HG02610 (cell line): ENCODE results near the gene PTMA.
"Not testable (repeated sequence)": the region's sequence is repeated elsewhere in the genome, so short reads cannot be mapped to it uniquely, and the experiment has no call there.

ENCODE experiments used
- ATAC-seq: cut with Tn5 transposase; IDR thresholded peaks from one replicate; pipeline ENCODE4 v1.9.1; 2021; ENCODE audit warnings: mild to moderate bottlenecking, moderate library complexity; ENCODE audit not compliant: unreplicated experiment

The PTMA gene

GRCh38 chr2:231691251-231691772, 17.0 kb upstream of the PTMA start:
- ATAC-seq, result no peak

- ATAC-seq, result no peak
Observed at GRCh38 chr2:231692847-231693246, 15.5 kb upstream of the PTMA start.

GRCh38 chr2:231693956-231694355, 14.4 kb upstream of the PTMA start:
- ATAC-seq, result no peak

DNA sequence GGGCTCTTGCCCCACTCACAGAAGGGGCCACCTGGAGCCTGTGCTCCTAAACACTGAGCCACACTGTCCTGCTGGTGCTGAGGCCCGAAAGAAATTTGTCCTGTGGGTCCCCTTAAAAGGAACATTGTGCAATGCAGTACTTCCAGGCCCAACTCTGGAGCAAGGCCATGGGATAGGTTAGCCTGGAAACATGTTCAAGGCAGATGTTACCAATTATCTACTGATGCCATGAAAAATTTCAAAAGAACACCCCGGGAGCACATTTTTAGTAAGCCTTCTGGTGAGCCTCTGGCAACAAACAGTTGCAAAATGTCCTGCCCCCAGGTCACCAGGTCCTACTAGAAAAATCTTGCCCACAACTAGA, 12.3 kb upstream of the PTMA start:
- ATAC-seq, result no peak

DNA sequence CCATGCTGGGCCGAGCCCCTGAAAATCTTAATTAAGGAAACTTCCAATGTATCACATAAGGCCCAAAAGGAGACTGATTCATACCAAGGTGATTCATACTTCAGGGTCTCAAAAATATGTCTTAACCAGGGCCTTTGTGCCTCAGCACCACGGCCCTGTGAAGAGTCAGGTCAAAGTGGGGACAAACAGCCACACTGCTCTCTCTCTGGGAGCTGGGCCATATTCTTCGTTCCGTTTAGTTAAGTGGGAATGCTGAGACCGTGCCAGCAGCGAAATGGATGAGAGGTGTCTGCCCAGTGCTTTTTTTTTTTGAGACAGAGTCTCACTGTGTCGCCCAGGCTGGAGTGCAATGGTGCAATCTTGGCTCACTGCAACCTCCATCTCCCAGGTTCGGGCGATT, 9.3 kb upstream of the PTMA start:
- ATAC-seq, result no peak

GRCh38 chr2:231701456-231702373, 6.6 kb upstream of the PTMA start:
- no peak for ATAC-seq

DNA sequence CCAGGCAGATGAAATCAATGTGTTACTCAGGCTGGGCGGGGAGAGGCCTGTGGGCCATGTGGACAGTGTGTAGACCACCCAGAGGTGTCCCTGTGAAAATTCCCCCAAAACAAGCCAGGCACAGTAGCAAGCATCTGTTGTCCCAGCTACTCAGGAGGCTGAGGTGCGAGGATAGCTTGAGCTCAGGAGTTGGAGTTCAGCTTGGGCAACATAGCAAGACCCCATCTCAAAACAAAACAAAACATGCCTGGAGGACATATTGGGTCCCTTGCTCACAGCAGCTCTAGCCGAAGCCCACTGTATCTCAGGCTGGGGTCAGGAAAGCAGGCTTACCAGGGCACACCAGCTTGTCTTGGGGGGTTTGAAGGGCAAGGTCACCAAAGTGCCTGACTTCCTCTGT, 4.3 kb upstream of the PTMA start:
- ATAC-seq, result no peak

GRCh38 chr2:231706731-231707624, 1.3 kb upstream of the PTMA start:
- ATAC-seq, result peak; percentile 39

DNA sequence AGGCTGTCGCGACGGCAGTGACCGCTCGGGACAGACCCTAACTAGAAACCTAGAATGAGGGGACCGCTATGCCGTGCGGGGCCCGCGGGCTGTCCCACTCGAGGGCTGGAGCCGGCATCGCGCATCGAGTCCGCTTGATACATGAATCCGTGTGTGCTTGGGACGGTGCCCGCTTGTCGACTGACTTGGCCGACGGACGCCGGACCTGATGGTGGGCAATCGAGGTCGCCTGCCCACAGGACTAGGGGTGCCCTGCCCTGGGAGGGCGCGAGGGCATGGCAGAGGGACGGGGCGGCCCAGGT, 749 bp upstream of the PTMA start:
- no peak for ATAC-seq

DNA sequence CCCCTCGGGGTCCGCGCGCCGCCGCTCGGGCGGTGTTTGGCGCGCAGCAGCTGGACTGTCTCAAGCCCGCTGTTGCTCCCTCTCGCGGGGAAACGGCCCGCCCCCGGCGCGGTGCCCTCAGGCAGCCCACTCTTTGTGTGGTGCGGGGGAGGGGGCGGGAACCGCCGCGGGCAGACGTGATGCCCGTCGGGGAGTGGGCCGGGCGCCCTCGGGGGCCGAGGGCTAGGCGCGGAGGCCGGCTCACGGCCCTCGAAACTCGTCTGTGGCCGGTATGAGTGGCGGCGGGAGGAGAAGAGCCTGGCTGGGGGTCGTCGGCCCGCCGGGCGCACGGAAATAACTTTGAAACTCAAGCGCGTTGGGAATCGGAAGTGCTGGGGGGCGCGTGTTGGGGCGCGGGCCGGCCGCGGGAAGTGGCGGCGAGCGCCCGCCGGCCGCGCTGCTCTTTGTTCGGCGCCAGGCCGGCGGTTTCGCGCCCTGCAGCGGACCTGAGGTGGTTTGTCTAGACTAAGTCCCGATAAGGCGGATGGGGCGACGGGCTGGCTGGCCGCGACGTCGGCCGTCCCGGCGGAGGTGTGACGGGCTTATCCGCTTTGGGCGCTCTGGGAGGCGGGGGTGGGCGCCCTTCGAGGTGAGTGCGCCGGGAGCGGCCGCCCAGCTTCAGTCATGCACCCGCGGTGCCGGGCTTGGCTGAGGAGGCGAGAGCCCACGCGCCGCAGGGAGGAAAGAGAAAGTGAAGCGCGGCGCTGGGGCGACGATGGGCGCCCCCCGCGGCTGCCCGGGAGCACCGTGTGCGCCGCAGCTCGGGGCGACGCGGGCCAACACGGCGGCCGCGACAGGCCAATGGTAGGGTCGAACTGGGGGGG, 679 bp downstream of the PTMA start:
- no peak for ATAC-seq

GRCh38 chr2:231709636-231709980, 1.3 kb downstream of the PTMA start:
- ATAC-seq, result no peak

DNA sequence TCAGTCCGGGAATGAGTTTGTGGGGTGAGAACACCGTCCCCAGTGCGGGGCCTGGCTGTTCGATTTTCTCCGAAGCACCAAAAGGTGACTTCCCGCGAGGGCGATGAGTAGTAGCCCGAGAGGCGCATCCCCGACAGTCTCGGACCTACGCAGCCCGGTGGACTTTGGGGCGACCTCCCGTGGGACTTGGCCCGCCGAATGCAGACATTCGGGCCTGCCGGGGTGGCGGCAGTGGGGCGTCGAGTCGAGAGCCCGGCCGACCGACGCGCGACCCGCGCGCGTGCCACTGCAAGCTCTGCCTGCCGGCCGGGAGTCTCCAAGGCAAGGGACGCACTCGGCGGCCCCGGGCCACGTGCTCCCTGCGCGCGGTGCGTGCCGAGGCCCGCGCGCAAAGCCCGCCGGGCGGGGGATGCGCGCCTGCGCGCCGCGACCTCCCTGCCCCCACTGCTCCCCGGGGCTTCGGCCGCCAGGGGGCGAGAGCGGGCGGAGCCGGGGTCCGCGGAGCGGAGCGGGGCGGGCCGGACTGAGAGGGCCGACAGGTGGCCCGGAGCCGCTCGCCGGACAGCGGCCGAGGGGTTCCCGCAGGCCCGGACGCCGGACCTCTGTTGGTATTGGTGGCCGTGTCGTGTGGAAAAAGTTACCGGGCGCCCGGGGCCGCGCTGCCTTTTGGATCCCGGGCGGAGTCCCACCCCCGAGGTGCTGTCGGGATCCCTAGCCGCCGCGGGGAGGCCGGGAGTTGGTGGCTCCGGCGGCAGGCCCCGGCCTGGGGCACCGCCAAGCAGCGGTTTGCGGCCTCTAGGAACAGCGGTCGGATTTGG, 1.9 kb downstream of the PTMA start:
- ATAC-seq, result peak; percentile 26

DNA sequence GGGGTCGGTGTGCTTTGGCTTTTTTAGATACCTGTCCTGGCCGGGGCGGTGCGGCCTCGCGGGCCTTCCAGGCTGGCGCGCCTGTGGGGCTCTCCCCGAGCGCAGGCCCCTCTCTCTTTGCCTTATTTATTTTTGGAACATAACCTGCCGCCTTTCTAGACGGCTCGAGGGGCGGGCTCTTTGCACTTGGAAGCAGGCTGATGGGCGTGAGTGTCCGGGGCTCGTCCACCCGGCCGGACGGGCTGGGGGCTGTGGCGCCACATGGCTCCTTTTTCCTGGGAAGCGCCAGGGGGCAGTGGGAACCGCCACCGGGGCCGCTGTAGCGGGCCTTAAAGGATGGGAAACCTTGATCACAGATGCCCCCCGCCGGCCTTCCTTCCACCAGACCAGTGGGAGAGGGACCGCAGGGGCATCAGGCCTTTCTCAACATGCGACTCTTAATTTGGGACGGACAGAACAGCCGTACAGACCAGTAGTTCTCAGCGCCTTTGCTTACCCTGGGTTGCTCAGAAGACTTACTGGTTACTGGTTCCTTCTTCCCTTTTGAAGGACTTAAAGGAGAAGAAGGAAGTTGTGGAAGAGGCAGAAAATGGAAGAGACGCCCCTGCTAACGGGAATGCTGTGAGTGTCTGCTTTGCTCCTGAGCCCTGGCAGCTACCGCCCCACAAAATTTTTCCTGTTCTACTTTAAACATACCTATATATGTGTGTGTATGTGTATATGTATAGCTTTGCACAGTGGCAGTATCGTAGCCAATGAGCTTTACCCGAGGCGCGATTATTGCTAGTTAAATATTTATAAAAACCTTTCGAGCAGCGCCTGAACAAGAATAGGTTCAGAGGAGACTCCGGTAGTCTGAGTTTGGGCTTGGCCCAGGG, 2.7 kb downstream of the PTMA start:
- no peak for ATAC-seq

DNA sequence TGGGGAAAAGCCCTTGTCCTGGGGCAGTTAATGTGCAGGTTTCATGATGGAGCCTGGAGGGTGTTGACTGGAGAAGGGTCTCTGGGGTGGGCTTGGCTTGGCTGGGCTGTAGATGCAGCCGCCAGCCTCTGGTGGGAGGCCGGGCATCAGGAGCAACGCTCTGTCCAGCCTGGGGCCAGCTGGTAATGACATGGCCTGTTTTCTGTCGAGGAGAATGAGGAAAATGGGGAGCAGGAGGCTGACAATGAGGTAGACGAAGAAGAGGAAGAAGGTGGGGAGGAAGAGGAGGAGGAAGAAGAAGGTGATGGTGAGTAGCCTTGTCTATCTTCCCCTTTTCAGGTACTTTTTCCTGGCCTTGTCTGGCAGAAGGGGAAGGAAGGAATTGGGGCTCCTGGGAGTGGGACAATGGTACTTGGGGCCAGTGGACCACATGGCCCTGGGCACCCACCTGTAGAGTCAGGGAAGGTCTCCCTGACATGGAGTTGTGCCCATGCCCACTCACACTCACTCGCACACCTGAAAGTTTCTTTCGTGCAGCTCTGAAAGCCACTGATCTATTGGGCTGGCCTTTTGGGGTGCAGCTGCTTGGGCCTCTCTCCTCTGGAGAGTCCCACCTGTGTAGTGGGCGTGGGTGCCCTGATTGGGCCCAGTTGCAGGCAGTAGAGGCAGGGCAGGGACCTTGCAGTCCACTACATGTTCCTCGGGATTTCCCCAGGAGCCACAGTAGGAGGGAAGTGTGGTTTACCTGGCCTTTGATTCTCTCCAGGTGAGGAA, 3.5 kb downstream of the PTMA start:
- no peak for ATAC-seq

- not testable (repeated sequence) for ATAC-seq
Observed at GRCh38 chr2:231712451-231713021, 4.2 kb downstream of the PTMA start.

- ATAC-seq, result not testable (repeated sequence)
Observed at GRCh38 chr2:231713406-231713729, 5.0 kb downstream of the PTMA start.

- no peak for ATAC-seq
Observed at GRCh38 chr2:231713730-231714638, 5.7 kb downstream of the PTMA start.
